Endothelial cell of umbilical vein (primary cell): ENCODE data around the gene CRIM1. TPM values are rescaled to one million over a fixed set of nuclear protein-coding genes. Genes with fewer than 3 reads are reported as not detected.

ENCODE experiments used
- BruUV-seq: library from RNA; stranded (reverse); fragments of 400-500 nt; replicated peaks from 2 replicates; lab custom pipeline; 2021; lab: Mats Ljungman, UMichigan
- CTCF ChIA-PET: fragments of 300-600, 350-600 bp; sonication (Branson Sonifier 250); formaldehyde crosslinking; loops from one replicate; lab custom pipeline; 2021; ENCODE audit warnings: antibody characterized with exemption, inconsistent platforms; lab: Charles Lee
- POLR2A ChIA-PET: fragments of 300-600, 350-600 bp; sonication (Branson Sonifier 250); formaldehyde crosslinking; loops from one replicate; lab custom pipeline; 2021; ENCODE audit warnings: antibody characterized with exemption, inconsistent platforms; lab: Charles Lee
- DNase-seq: peaks from one replicate; pipeline ENCODE4 v3.0.0-alpha.2; 2011; ENCODE audit warnings: low read depth, low spot score
- FAIRE-seq: peaks from 2 replicates; lab custom pipeline; 2011; peaks lifted over from hg19 to GRCh38; lab: Jason Lieb, UNC
- H2AFZ ChIP-seq: 2 replicates; pipeline ENCODE4 v1.6.0; 2012; ENCODE audit warnings: low read depth, low read length, control low read depth, inconsistent platforms
- H3K27ac ChIP-seq: 2 replicates; pipeline ENCODE4 v1.5.1; 2011; ENCODE audit warnings: low read depth, mild to moderate bottlenecking, control low read depth, low read length, moderate library complexity; ENCODE audit not compliant: insufficient read depth
- H3K27me3 ChIP-seq, 2 experiments: 2 replicates each; pipeline versions ENCODE4 v1.6.0 to v1.6.1; 2011; ENCODE audit warnings: low read length in 2 of 2, mixed read lengths in 1 of 2; ENCODE audit not compliant: control insufficient read depth in 2 of 2, insufficient read depth in 2 of 2
- H3K36me3 ChIP-seq, 2 experiments: 2 replicates in 1 of 2; 3 replicates in 1 of 2; pipeline ENCODE4 v1.5.1; 2011; ENCODE audit warnings: low read length in 2 of 2, mild to moderate bottlenecking in 1 of 2, moderate library complexity in 1 of 2; ENCODE audit not compliant: control insufficient read depth in 2 of 2, insufficient read depth in 2 of 2; ENCODE audit errors: extremely low read depth in 1 of 2
- H3K4me1 ChIP-seq: 3 replicates; pipeline ENCODE4 v1.5.1; 2011; ENCODE audit warnings: mild to moderate bottlenecking, low read length; ENCODE audit not compliant: control insufficient read depth, insufficient read depth; ENCODE audit errors: extremely low read depth
- H3K4me2 ChIP-seq: 2 replicates; pipeline ENCODE4 v1.6.1; 2011; ENCODE audit warnings: low read length, control low read depth, mixed read lengths; ENCODE audit not compliant: insufficient read depth
- H3K4me3 ChIP-seq, 3 experiments: fragments of 200-600 bp in 1 of 3; sonication (generic), shearing (Covaris generic) in 1 of 3; replicated peaks in 1 of 3; 2 replicates each; pipeline ENCODE4 v1.5.1; 2011 to 2016; ENCODE audit warnings: control low read depth in 3 of 3, low read length in 3 of 3, mild to moderate bottlenecking in 2 of 3, inconsistent platforms in 1 of 3, low read depth in 1 of 3, moderate library complexity in 1 of 3; ENCODE audit not compliant: insufficient read depth in 1 of 3
- H3K79me2 ChIP-seq: 2 replicates; pipeline ENCODE4 v1.6.0; 2012; ENCODE audit warnings: low read length, inconsistent platforms; ENCODE audit not compliant: control insufficient read depth, insufficient read depth
- H3K9ac ChIP-seq: replicated peaks from 2 replicates; pipeline ENCODE3; 2011; ENCODE audit warnings: low read length, control low read depth; ENCODE audit not compliant: insufficient read depth; ENCODE audit errors: extremely low read depth
- H3K9me1 ChIP-seq: replicated peaks from 3 replicates; pipeline ENCODE4 v1.6.0; 2011; ENCODE audit warnings: mild to moderate bottlenecking, low read length; ENCODE audit not compliant: control insufficient read depth, insufficient read depth; ENCODE audit errors: extremely low read depth
- H3K9me3 ChIP-seq: replicated peaks from 2 replicates; pipeline ENCODE4 v1.5.1; 2012; ENCODE audit warnings: low read length, inconsistent platforms; ENCODE audit not compliant: control insufficient read depth, insufficient read depth
- H4K20me1 ChIP-seq: replicated peaks from 2 replicates; pipeline ENCODE3; 2011; ENCODE audit warnings: mild to moderate bottlenecking, low read length; ENCODE audit not compliant: control insufficient read depth, insufficient read depth; ENCODE audit errors: extremely low read depth
- MAX ChIP-seq: IDR thresholded peaks from 2 replicates; pipeline ENCODE4 v1.6.1; 2011; ENCODE audit not compliant: insufficient read depth, insufficient read length
- MYC ChIP-seq: IDR thresholded peaks from one replicate; pipeline ENCODE4 v1.6.1; 2011; ENCODE audit warnings: mild to moderate bottlenecking, low read depth, low read length
- POLR2A ChIP-seq: IDR thresholded peaks from 2 replicates; pipeline ENCODE4 v1.6.1; 2012; ENCODE audit warnings: low read depth, mild to moderate bottlenecking, control low read depth, low read length
- dilution Hi-C: fragments of 300-500 bp; cut with MboI; formaldehyde crosslinking; loops from one replicate; pipeline ENCODE4 v1.15.0; 2019; ENCODE audit warnings: low sequenced_read_pairs; ENCODE audit not compliant: extremely low pct_ligation_motif_present
- intact Hi-C: fragments of 100-400 bp; cut with micrococcal nuclease; formaldehyde crosslinking; loops from one replicate; pipeline ENCODE4 v1.10.0; 2022
- polyA plus RNA-seq, 4 experiments: library from polyadenylated mRNA; depleted of rRNA in 3 of 4; stranded (reverse) in 3 of 4; unstranded in 1 of 4; fragments of >200 nt; gene quantifications; 2 replicates each; pipeline versions ENCODE4 v1.2.1 to v1.2.3, GENCODE V29; 2011 to 2012; ENCODE audit warnings: missing spikeins in 1 of 4
- total RNA-seq: library from RNA; stranded (reverse); gene quantifications from 2 replicates; pipeline ENCODE4 v1.2.3, GENCODE V29; 2021
- TF ChIP-seq, protein P1 (sequence below), 2 donors: IDR thresholded peaks; 1 replicate in 1 of 2; 2 replicates in 1 of 2; pipeline ENCODE4 v1.5.1; 2011; ENCODE audit warnings: low read length in 2 of 2, mild to moderate bottlenecking in 2 of 2, moderate library complexity in 2 of 2, control low read depth in 1 of 2, inconsistent platforms in 1 of 2, low read depth in 1 of 2; ENCODE audit not compliant: insufficient read depth in 1 of 2; ENCODE audit errors: extremely low read depth in 1 of 2

CRIM1 gene
- total and polyA plus RNA-seq, 2 donors (not counting 3 experiments of a cell fraction or from before 2014, with no cell fraction given), result 422 to 649 TPM

DNA sequence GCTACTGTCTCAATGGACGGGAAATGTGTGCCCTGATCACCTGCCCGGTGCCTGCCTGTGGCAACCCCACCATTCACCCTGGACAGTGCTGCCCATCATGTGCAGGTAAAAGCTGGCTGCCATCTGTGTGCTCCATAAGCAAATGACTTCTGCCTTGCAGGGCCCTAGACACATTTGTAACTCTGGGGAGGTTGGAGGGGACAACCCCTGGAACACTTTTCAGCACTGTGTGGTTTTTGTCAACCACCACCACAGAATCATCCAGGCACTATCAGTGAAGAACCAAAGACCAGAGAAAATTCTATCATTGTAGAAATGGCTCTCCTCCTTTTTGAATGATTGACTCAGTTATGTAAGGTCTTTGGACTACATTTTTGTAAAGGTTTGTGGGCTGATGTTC, 158.1 kb downstream of the CRIM1 start:
- Histone ChIP-seq H3K36me3 (peaks cover 56 to 74% of the 10 kb centered on the region in 2 experiments), H4K20me1 (no peaks in the 10 kb centered on the region), H3K4me3 (no peak overlapping the region), H3K27ac (no peak overlapping the region), H3K9ac (no peak overlapping the region), H3K9me3 (no peaks in the 10 kb centered on the region), H3K27me3 (no peaks in the 10 kb centered on the region), H2AFZ (no peak overlapping the region), H3K9me1 (no peaks in the 10 kb centered on the region), H3K4me1 (no peaks in the 10 kb centered on the region), H3K4me2 (no peak overlapping the region), H3K79me2 (peaks cover 35% of the 10 kb centered on the region)
- no peak for TF ChIP-seq MAX
- FAIRE-seq, result no peak
- BruUV-seq, result no TSS peak
- ChIA-PET CTCF (interaction anchor here (0.7 kb wide), 1 partner anchor 38 kb away, joined by 3 read pairs; no protein-coding TSS in a partner anchor), POLR2A (no interaction called here)
- DNase-seq, result no peak
- intact Hi-C loops (no loop called here), dilution Hi-C loops (loop anchor here (25.0 kb wide), 1 partner anchor 149 kb away; no protein-coding TSS in a partner anchor)

DNA sequence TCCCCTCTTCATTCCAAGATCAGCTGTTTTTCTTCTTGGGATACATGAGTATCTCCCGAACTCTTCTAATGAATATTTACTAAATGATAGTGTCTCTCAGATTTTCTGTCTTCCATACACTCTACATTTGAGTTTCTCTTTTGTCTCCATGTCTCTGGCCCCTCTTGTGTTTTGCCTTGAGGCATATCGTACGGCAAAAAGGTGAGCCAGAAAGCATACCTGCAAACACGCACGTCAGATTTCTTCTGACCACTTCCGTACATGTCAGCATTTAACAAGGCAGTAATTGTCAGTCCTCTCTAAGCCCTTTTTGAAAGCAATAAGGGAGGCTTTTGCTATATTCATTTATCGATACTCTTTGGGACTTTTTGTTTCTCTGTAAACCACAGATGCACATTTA, 160.0 kb downstream of the CRIM1 start:
- H3K4me2 ChIP-seq, result no peak overlapping the region
- no peak overlapping the region for H3K9ac ChIP-seq
- BruUV-seq, result no TSS peak
- intact Hi-C loops, result no loop called here
- H3K4me3 ChIP-seq, result no peak overlapping the region
- FAIRE-seq (no peak), DNase-seq (no peak)
- no peaks in the 10 kb centered on the region for H3K9me3 ChIP-seq
- no peaks in the 10 kb centered on the region for H3K4me1 ChIP-seq
- ChIA-PET POLR2A (no interaction called here), CTCF (no interaction called here)
- H3K27me3 ChIP-seq, result no peaks in the 10 kb centered on the region
- H2AFZ ChIP-seq, result no peak overlapping the region
- TF ChIP-seq POLR2A (peak; percentile 55), MYC (no peak)
- TF ChIP-seq, protein P1, sequence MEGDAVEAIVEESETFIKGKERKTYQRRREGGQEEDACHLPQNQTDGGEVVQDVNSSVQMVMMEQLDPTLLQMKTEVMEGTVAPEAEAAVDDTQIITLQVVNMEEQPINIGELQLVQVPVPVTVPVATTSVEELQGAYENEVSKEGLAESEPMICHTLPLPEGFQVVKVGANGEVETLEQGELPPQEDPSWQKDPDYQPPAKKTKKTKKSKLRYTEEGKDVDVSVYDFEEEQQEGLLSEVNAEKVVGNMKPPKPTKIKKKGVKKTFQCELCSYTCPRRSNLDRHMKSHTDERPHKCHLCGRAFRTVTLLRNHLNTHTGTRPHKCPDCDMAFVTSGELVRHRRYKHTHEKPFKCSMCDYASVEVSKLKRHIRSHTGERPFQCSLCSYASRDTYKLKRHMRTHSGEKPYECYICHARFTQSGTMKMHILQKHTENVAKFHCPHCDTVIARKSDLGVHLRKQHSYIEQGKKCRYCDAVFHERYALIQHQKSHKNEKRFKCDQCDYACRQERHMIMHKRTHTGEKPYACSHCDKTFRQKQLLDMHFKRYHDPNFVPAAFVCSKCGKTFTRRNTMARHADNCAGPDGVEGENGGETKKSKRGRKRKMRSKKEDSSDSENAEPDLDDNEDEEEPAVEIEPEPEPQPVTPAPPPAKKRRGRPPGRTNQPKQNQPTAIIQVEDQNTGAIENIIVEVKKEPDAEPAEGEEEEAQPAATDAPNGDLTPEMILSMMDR (IDR thresholded peaks at IDR 0.05; ENCODE audit: extremely low read depth in 1 of 2, insufficient read depth in 1 of 2, low read depth in 1 of 2, low read length in 2 of 2), result no peak
- H3K9me1 ChIP-seq, result no peaks in the 10 kb centered on the region
- H3K36me3 ChIP-seq, result peaks cover 60 to 70% of the 10 kb centered on the region in 2 experiments
- H3K79me2 ChIP-seq, result peaks cover 37% of the 10 kb centered on the region
- H4K20me1 ChIP-seq, result no peaks in the 10 kb centered on the region
- dilution Hi-C loops, result loop anchor here (25.0 kb wide), 1 partner anchor 147 kb away; no protein-coding TSS in a partner anchor
- no peak overlapping the region for H3K27ac ChIP-seq
